Stimulated activated CD4-positive, alpha-beta T cell treated with anti-CD3 and anti-CD28 coated beads, Interleukin-4, amount 100 ng/mL, for 24 hours (primary cell): Measurements from ENCODE around the gene SOX10.
A peak's percentile ranks its signal among the peaks of the same experiment; 100 is the strongest.
"Not testable (repeated sequence)": the region's sequence is repeated elsewhere in the genome, so short reads cannot be mapped to it uniquely, and the experiment has no call there.

Source experiments
- DNase-seq: peaks from one replicate; pipeline ENCODE4 v3.0.0-alpha.2; 2020

SOX10 gene

DNA sequence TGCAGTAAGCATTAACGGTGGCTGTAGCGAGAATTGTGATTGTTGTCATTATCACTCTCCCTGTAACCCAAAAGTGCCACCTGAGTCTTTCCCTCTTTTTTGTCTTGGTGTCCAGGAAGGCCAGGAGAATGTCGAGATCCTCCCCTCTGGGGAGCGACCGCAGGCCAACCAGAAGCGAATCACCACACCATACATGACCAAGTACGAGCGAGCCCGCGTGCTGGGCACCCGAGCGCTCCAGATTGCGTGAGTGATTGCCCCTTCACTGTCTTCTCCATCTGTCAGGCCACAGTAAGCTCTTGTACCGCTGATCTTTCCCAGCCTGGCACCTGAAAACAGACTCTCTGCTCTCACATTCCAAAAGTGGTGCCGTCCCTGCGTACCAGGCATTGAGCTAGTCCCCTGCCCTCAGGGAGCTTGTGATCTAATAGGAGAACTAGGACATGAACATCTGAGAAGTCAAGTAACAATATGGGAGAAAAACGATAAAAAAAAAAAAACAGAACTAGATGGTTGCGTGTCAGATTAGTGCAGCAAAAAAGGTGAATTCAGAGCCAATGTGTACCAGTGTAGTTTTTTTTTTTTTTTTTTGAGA, 25.0 kb downstream of the SOX10 start:
- DNase-seq, result no peak

- DNase-seq, result no peak
Observed at GRCh38 chr22:37957232-37957631, 27.1 kb downstream of the SOX10 start.

GRCh38 chr22:37955825-37956397, 28.4 kb downstream of the SOX10 start:
- not testable (repeated sequence) for DNase-seq

- no peak for DNase-seq
Observed at GRCh38 chr22:37954686-37955085, 29.7 kb downstream of the SOX10 start.

DNA sequence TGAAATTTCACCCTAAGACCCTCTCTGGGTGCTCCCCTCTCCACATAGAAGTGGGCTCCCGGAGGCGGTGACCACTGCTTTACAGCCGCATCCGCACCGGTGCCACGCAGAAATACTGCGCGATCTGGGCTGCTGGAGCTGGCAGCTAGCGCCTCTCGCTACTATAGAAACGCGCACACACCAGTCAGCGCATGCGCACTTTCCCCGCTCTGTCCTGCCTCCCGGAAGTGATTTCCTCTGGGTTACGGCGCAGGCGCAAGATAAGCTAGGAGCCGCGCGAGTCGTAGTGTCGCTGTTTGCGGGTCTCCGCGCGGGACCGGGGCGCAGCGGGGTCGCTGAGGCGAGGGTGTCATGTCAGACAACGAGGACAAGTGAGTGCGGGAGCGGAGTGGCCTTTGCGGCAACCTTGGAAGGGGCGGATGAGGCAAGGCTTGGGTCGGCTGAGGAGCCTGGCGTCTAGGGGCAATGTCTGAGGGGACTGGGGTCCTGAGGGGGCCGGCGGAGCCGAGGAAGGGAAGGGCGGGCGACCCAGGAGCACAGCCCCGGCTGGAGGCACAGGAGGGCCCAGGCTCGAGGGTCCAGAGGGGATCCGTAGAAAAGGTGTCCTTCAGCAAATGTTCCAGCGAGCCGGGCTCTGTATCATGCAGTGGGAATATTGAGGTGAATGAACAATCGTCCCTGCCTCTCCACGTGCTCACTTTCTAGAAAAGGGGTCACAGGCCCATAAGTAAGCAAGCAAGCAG, 30.7 kb downstream of the SOX10 start, which contains the start of the genes C22orf23 and POLR2F:
TSS of gene C22orf23 (minus strand) at position 165 of the 743 bp plus-strand sequence. CDS start 452 bp downstream, outside the sequence.
TSS of gene POLR2F (plus strand) at position 263 of the 743 bp plus-strand sequence. CDS start at position 352, 89 bp downstream.
- peak; percentile 97 for DNase-seq

- DNase-seq, result peak; percentile 13
Observed at GRCh38 chr22:37953062-37953436, 31.3 kb downstream of the SOX10 start.

DNA sequence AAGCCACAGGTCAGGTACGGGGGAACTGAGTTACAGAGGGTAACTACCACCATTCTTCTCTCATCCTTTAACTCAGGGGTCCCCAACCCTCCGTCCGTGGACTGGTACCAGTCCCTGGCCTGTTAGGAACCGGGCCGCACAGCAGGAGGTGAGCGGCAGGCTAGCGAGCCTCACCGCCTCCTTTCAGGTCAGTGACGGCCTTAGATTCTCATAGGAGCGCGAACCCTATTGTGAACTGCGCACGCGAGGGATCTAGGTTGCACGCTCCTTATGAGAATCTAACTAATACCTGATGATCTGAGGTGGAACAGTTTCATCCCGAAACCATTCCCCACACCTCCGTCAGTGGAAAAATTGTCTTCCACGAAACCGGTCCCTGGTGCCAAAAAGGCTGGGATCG, 31.7 kb downstream of the SOX10 start:
- DNase-seq, result not testable (repeated sequence)

DNA sequence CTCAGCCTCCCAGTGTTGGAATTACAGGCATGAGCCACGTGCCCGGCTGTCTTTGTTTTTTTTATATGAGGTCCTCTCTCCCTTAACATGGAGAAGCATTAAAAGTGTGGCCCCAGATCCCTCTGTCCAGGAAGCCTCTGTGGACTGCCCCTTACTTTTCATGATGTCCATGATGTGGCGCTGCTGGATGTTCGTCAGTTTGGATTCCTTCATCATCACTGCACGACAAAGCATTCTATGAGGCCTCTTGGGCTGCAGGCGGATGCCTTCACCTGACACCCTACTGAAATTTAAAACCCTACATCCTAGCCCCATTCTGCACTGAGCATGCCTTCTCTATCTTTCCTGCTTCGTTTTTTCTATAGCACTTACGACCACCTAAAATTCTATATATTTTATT, 33.0 kb downstream of the SOX10 start:
- DNase-seq, result no peak

DNA sequence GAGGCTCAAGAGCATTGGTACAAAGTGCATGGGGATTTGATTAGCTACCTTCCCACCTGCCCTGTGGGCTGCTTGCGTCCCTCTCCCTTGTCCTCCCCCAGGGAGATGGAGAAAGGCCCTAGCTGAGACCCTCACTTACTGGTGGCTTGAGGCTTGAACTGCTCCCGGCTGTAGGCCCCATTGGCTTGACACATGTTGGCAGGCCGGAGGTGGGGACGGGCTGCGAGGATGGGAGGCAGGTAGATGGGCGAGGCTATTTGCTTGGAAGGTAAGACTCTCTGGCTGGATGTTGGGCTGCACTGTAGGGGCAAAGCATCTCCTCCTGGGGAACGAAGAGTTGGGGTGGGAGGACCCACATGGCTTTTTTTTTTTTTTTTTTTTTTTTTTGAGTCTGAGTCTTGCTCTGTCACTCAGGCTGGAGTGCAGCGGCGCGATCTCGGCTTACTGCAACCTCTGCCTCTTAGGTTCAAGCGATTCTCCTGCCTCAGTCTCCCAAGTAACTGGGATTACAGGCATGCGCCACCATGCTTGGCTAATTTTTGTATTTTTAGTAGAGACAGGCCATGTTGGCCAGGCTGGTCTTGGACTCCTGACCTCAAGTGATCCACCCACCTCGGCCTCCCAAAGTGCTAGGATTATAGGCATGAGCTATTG, 37.1 kb downstream of the SOX10 start:
- not testable (repeated sequence) for DNase-seq

- DNase-seq, result not testable (repeated sequence)
Observed at GRCh38 chr22:37944423-37944822, 39.9 kb downstream of the SOX10 start.

- no peak for DNase-seq
Observed at GRCh38 chr22:37943825-37944198, 40.5 kb downstream of the SOX10 start.

- DNase-seq, result no peak
Observed at GRCh38 chr22:37943136-37943824, 41.1 kb downstream of the SOX10 start.

GRCh38 chr22:37942133-37942532, 42.2 kb downstream of the SOX10 start:
- DNase-seq, result no peak

DNA sequence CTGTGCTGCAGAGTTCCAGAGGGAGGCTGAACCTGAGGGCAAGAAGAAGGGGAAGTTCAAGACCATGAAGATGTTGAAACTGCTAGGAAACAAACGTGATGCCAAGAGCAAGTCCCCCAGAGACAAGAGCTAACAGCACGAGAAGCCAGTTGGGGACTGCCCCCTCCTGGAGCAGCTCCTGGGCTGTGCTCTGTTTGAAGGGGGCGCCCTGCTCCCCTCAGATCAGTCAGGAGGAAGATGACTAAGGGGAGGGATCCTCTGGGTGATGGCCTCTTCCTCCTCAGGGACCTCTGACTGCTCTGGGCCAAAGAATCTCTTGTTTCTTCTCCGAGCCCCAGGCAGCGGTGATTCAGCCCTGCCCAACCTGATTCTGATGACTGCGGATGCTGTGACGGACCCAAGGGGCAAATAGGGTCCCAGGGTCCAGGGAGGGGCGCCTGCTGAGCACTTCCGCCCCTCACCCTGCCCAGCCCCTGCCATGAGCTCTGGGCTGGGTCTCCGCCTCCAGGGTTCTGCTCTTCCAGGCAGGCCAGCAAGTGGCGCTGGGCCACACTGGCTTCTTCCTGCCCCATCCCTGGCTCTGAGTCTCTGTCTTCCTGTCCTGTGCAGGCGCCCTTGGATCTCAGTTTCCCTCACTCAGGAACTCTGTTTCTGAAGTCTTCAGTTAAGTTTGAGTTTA, 43.5 kb downstream of the SOX10 start:
- DNase-seq, result no peak

GRCh38 chr22:37933711-37934376, 50.5 kb downstream of the SOX10 start:
- peak; percentile 83 for DNase-seq

DNA sequence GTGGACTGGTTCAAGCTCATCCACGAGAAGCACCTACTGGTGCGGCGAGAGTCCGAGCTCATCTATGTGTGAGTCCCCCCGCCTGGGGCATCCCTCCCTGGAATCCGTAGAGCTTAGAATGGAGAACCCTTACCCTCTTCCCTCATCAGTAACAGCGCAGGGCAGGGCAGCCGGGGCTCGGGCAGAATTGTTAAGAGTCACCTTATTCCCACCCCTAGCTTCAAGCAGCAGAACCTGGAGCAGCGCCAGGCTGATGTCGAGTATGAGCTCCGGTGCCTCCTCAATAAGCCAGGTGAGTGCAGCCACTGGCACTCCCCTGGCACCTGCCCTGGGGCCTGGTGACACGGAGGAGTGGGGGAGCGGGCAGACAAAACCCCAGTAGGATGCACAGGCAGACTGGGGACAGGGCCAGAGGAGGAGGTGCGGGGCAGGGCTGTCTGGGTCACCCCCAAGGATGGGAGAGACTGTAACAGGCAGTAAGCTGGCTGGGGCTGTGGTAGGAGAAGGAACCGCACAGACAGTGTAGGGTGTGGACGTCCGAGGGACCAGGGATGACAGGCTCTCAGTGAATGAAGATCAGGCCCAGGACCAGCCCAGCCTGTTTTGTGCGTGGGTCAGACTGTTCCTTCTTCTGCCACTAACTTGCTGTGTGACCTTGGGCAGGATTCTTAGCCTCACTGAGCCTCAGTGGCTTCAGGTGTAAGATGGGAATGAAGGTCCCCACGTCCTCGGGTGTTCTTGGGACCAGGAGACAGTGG, 51.4 kb downstream of the SOX10 start:
- no peak for DNase-seq

DNA sequence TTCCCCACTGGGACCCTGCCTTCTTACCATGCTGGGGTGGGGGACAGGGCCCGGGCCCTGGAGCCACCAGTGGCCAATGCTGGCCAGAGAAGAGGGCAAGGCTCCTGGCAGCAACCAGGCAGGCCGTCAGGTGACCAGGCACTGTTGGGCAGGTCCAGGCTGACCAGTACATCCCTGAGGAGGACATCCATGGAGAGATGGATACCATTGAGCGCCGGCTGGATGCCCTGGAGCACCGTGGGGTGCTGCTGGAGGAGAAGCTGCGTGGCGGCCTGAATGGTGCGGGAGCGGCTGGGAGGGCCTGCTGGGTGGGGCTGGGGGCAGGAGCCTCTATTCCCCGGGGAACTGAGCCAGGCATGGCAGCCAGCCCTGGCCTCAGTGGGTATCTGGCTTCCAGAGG, 52.0 kb downstream of the SOX10 start:
- no peak for DNase-seq

DNA sequence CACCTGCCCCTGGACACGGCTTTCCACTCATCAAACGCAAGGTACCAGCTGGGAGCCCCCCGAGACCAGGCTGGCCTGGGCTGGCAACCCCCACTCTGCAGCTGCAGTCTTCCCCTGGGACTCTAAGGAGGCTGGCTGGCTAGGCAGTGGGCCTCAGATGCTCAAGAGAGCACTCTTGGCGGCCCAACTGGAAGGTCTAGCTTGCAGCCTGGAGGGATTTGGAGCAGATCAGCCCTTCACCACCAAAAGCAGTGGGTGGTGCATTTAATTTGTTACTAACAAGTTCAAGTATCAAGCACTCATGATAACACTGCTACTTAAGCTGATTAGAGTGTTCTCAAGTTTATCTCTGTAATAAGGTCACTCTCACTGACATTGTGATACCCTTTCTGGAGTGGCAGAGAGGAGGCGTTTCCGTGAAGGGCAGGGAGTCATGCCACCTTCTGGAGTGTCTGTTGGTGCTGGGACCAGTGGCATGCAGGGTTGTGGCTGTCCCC, 52.4 kb downstream of the SOX10 start:
- DNase-seq, result no peak

DNA sequence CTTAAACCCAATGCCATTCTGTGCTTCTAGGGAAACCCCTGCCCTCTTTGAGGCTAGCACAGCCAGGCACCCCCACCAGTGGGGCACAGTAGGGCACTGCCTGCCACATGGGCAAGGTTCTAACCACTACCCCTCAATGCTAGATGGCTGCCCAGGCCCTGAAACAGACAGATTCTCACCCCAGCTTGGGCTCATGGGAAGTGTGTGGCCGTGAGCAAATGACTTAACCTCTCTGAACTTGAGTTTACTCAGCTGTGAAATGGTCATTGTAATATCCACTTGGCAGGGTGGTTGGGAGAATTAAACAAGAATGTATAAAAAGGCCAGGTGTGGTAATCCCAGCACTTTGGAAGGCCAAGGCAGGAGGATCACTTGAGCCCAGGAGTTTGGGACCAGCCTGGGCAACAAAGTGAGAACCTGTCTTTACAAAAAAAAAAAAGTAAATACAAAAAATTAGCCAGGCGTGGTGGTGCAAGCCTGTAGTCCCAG, 53.4 kb downstream of the SOX10 start:
- no peak for DNase-seq

GRCh38 chr22:37930270-37930951, 53.9 kb downstream of the SOX10 start:
- no peak for DNase-seq
